HFFc6 (cell line): ENCODE data around the gene UBL4A. TPM values are rescaled to one million over a fixed set of nuclear protein-coding genes. Genes with fewer than 3 reads are reported as not detected.

Experiments
- DNase-seq: peaks from one replicate; pipeline ENCODE4 v3.0.0-alpha.2; 2018
- H3K27ac Mint-ChIP-seq: 2 replicates; pipeline ENCODE4 v1.8.0; 2020; ENCODE audit warnings: mild to moderate bottlenecking, mixed read lengths
- H3K27me3 Mint-ChIP-seq: 2 replicates; pipeline ENCODE4 v1.8.0; 2021; ENCODE audit warnings: mild to moderate bottlenecking, moderate library complexity, mixed read lengths; ENCODE audit not compliant: insufficient read depth
- H3K36me3 Mint-ChIP-seq: 2 replicates; pipeline ENCODE4 v1.8.0; 2021; ENCODE audit warnings: low read depth, mixed read lengths
- H3K4me1 Mint-ChIP-seq: 2 replicates; pipeline ENCODE4 v1.8.0; 2020; ENCODE audit warnings: low read depth, mixed read lengths
- H3K4me3 Mint-ChIP-seq: 2 replicates; pipeline ENCODE4 v1.8.0; 2020; ENCODE audit warnings: mild to moderate bottlenecking, moderate library complexity, mixed read lengths
- H3K9me3 Mint-ChIP-seq: 2 replicates; pipeline ENCODE4 v1.8.0; 2020; ENCODE audit warnings: mild to moderate bottlenecking, mixed read lengths
- total RNA-seq, 6 experiments: library from RNA; stranded (reverse); fragmentation: NEBNext Ultra II Directional; extraction: Animal tissue kit (Norgen Biotek cat#: 25700); gene quantifications; 2 replicates in 1 of 6; 3 replicates in 5 of 6; pipeline ENCODE4 v1.2.3, GENCODE V29; 2021
- TF ChIP-seq, protein P1 (sequence below): fragments of 200-600 bp; sonication (generic); IDR thresholded peaks from 2 replicates; pipeline ENCODE4 v1.5.0; 2021; ENCODE audit warnings: antibody characterized with exemption, mild to moderate bottlenecking

The UBL4A gene
- total RNA-seq, 6 experiments from 2014 or later, result 26.7 to 31.6 (median 29.7) TPM

DNA sequence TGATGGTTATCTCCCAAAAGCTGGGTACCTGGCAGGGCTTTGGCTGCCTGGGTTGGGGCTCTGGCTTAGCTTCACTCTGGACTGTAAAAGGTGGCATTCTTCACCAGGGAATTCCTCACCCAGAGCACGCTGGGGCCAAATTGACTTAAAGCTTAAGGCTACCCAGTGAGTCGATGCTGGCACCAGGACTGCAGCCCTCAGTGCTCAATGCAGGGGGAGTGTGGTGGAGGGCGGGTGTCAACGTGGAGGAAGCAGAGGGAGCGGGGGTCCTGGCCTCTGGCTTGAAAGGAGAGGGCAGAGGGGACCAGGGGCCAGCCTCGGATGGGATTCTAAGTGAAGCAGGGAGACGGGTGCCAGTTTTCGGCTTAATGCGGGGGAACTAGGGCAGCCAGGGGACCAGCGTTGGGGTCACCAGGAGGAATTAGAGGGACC is 42.9 kb downstream of the UBL4A start:
- TF ChIP-seq, protein P1, sequence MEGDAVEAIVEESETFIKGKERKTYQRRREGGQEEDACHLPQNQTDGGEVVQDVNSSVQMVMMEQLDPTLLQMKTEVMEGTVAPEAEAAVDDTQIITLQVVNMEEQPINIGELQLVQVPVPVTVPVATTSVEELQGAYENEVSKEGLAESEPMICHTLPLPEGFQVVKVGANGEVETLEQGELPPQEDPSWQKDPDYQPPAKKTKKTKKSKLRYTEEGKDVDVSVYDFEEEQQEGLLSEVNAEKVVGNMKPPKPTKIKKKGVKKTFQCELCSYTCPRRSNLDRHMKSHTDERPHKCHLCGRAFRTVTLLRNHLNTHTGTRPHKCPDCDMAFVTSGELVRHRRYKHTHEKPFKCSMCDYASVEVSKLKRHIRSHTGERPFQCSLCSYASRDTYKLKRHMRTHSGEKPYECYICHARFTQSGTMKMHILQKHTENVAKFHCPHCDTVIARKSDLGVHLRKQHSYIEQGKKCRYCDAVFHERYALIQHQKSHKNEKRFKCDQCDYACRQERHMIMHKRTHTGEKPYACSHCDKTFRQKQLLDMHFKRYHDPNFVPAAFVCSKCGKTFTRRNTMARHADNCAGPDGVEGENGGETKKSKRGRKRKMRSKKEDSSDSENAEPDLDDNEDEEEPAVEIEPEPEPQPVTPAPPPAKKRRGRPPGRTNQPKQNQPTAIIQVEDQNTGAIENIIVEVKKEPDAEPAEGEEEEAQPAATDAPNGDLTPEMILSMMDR, result no peak
- H3K4me3 Mint-ChIP-seq, result peak overlapping the region; percentile 74
- H3K27ac Mint-ChIP-seq, result peak overlapping the region; percentile 82
- H3K4me1 Mint-ChIP-seq, result peaks cover 16% of the 10 kb centered on the region
- H3K27me3 Mint-ChIP-seq, result no peaks in the 10 kb centered on the region
- no peaks in the 10 kb centered on the region for H3K9me3 Mint-ChIP-seq
- DNase-seq, result no peak
- H3K36me3 Mint-ChIP-seq, result no peaks in the 10 kb centered on the region

DNA sequence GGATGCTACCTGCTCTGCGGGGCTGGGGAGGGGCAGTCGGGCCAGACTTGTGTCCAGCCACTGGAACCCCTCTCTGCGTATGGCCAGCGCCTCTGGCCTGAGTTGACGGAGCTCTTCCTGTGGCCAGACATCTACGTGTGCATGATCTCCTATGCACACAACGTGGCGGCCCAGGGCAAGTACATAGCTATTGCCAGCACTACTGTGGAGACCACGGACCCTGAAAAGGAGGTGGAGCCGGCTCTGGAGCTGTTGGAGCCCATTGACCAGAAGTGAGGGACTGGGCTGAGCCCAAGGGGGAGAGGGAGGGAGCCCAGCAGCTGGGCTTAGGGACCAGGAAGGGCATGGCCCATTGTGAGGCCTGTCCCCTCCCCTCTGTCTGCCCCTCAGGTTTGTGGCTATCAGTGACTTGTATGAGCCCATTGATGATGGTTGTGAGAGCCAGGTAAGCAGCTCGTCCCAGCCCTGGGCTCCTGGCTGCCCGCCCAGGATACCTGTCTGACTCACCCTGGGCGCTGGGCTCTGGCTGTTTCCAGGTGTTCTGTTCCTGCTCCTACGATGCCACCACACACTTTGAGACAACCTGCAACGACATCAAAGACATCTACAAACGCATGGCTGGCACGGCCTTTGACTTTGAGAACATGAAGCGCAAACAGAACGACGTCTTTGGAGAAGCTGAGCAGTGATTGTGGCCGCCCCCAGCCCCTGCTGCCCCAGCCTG is 44.3 kb downstream of the UBL4A start:
- H3K36me3 Mint-ChIP-seq, result peaks cover 8% of the 10 kb centered on the region
- DNase-seq, result no peak
- TF ChIP-seq, protein P1, result no peak
- no peak overlapping the region for H3K4me3 Mint-ChIP-seq
- no peaks in the 10 kb centered on the region; the same call in 1 of the 2 replicates for H3K27me3 Mint-ChIP-seq
- peaks cover 22% of the 10 kb centered on the region for H3K4me1 Mint-ChIP-seq
- H3K27ac Mint-ChIP-seq, result no peak overlapping the region
- H3K9me3 Mint-ChIP-seq, result no peaks in the 10 kb centered on the region

DNA sequence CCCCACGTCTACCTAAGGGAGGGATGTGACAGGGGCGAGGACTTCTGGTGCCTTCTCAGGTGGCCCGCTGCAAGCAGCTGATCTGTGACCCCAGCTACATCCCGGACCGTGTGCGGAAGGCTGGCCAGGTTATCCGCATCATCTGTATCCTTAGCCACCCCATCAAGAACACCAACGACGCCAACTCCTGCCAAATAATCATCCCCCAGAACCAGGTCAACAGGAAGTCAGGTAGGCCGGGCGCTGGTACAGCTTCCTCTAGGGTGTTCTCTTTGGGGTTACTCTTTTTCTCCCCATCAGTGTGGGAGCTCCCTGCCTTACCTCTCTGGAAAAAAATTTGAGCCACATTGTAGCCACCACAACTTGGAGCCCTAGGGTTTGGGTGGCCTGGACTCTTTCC is 44.9 kb downstream of the UBL4A start:
- H3K36me3 Mint-ChIP-seq, result peaks cover 8% of the 10 kb centered on the region
- H3K4me1 Mint-ChIP-seq, result peaks cover 22% of the 10 kb centered on the region
- no peak for DNase-seq
- H3K9me3 Mint-ChIP-seq, result no peaks in the 10 kb centered on the region
- no peak overlapping the region for H3K4me3 Mint-ChIP-seq
- H3K27me3 Mint-ChIP-seq, result no peaks in the 10 kb centered on the region; the same call in 1 of the 2 replicates
- TF ChIP-seq, protein P1, result no peak
- H3K27ac Mint-ChIP-seq, result no peak overlapping the region

DNA sequence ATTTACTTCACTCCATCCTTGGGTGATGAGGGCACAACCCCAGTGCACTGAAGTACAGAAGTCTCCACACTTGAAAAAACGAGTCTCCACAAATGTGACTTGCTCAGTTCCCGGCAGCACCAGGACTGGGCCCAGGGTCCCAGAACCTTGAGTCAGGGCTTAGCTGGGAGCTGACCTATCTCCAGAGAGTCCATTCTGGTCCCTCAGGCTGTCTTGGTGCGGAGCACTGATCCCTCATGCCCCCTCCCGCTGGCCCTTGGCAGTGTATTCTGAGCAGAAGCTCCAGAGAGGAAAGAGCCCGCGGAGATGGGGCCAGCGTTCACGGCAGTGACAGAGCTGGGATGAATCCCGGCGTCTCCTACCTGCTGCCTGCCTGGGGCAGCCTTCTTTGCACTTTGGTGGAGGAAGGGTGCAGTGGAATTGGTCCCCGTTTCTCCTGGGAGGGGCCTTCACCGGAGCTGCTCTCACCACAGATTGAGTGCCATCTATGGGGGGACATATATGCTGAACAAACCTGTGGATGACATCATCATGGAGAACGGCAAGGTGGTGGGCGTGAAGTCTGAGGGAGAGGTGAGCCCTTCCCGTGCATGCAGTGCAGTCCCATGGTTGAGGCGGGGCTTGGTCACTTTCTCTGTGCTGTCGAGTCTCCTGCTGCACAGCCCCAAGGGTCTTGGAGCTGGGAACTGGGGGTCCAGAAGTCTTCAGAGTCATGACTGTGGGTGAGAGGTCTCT is 45.6 kb downstream of the UBL4A start:
- H3K9me3 Mint-ChIP-seq, result no peaks in the 10 kb centered on the region
- TF ChIP-seq, protein P1, result no peak
- peaks cover 20% of the 10 kb centered on the region; the same call in 1 of the 2 replicates for H3K4me1 Mint-ChIP-seq
- peaks cover 8% of the 10 kb centered on the region for H3K36me3 Mint-ChIP-seq
- no peak for DNase-seq
- H3K27ac Mint-ChIP-seq, result 0 out of 2 replicates have a peak overlapping the region, but pooled peaks have one; percentile 18
- H3K4me3 Mint-ChIP-seq, result no peak overlapping the region
- H3K27me3 Mint-ChIP-seq, result no peaks in the 10 kb centered on the region; the same call in 1 of the 2 replicates

DNA sequence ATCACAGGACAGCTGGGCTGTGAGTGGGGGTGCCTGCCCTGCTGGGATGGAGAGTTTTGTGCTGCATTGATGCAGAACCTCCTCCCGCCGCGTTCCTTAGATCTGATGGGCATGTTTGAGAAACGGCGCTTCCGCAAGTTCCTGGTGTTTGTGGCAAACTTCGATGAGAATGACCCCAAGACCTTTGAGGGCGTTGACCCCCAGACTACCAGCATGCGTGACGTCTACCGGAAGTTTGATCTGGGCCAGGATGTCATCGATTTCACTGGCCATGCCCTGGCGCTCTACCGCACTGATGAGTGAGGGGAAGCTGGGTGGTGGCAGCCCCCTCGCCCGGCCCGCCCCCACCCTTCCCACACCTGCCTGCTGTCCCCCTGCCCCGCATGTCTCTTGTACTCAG is 46.6 kb downstream of the UBL4A start:
- Mint-ChIP-seq H3K27ac (no peak overlapping the region), H3K4me1 (peaks cover 20% of the 10 kb centered on the region; the same call in 1 of the 2 replicates), H3K36me3 (peaks cover 8% of the 10 kb centered on the region), H3K9me3 (no peaks in the 10 kb centered on the region), H3K27me3 (no peaks in the 10 kb centered on the region; the same call in 1 of the 2 replicates), H3K4me3 (no peak overlapping the region)
- TF ChIP-seq, protein P1, result no peak
- no peak for DNase-seq
